Psoas muscle (tissue), 8 donors: ENCODE measurements around the gene PTPRR. TPM values are rescaled to one million over a fixed set of nuclear protein-coding genes. Genes with fewer than 3 reads are reported as not detected.

ENCODE experiments used
- ATAC-seq, 4 donors: fragments of 200-7000 bp; cut with Tn5 transposase; one replicate each; pipeline ENCODE4 v1.9.1; 2020; ENCODE audit warnings: moderate library complexity in 3 of 4, mild to moderate bottlenecking in 2 of 4
- DNase-seq, 2 donors: peaks; one replicate each; pipeline ENCODE4 v3.0.0-alpha.2; 2020
- H3K27ac ChIP-seq: fragments of 200-600 bp; one replicate; pipeline ENCODE4 v1.8.0; 2022
- H3K27me3 ChIP-seq, 3 donors: fragments of 200-600 bp in 1 of 3; one replicate each; pipeline versions ENCODE4 v1.6.1 to v1.8.0; 2013 to 2022; ENCODE audit warnings: low read length in 2 of 3, mild to moderate bottlenecking in 2 of 3, moderate library complexity in 1 of 3; ENCODE audit not compliant: insufficient read depth in 3 of 3
- H3K36me3 ChIP-seq, 2 donors: fragments of 200-600 bp in 1 of 2; one replicate each; pipeline versions ENCODE4 v1.6.1 to v1.8.0; 2013 to 2022; ENCODE audit warnings: low read depth in 1 of 2, mild to moderate bottlenecking in 1 of 2, moderate library complexity in 1 of 2; ENCODE audit not compliant: insufficient read depth in 1 of 2
- H3K4me1 ChIP-seq: fragments of 200-600 bp; one replicate; pipeline ENCODE4 v1.8.0; 2022
- H3K4me3 ChIP-seq: fragments of 200-600 bp; one replicate; pipeline ENCODE4 v1.8.0; 2022; ENCODE audit warnings: mild to moderate bottlenecking
- H3K9me3 ChIP-seq: fragments of 200-600 bp; one replicate; pipeline ENCODE4 v1.8.0; 2022
- WGBS, 3 donors: extraction: QIAGEN DNeasy Blood & Tissue Kit; methylation state at CpG; one replicate each; pipeline versions ENCODE4 v1.1.6 to v1.1.7; 2013; 5-methylcytosine and 5-hydroxymethylcytosine counted together
- intact Hi-C, 2 donors: fragments of 100-400 bp; cut with DNase I; formaldehyde crosslinking; loops; one replicate each; pipeline versions ENCODE4 v1.11.0 to v1.14.2; 2022
- polyA plus RNA-seq, 3 donors: library from polyadenylated mRNA; stranded (reverse); fragments of 200-250 nt; gene quantifications; one replicate each; pipeline ENCODE4 v1.2.3, GENCODE V29; 2013
- total RNA-seq, 4 donors: library from RNA; stranded (reverse); fragmentation: NEBNext Ultra II Directional in 2 of 4; extraction: Animal tissue kit (Norgen Biotek cat#: 25700) in 2 of 4; gene quantifications; one replicate each; pipeline versions ENCODE4 v1.2.1 to v1.2.4, GENCODE V29; 2021 to 2023
- TF ChIP-seq, protein P1 (sequence below): fragments of 200-600 bp; IDR thresholded peaks from one replicate; pipeline ENCODE4 v1.8.0; 2022; ENCODE audit warnings: antibody characterized with exemption
- donor health status: healthy with polysubstance abuse.
- donor health status: DM: no; HTN: no; CAD: no; lungs with moderate emphysema.
- donor health status: Bipolar disorder and iron deficiency.
- donor health status: healthy.
- donor health status: DM: yes; HTN: yes; CAD: no.
- donor health status: DM: no; HTN: no; CAD: no.
- donor health status: DM: no; HTN: no; CAD: no.
- donor health status: DM: yes; HTN: yes; CAD: no.

Gene PTPRR
- total and polyA plus RNA-seq, 7 donors: 0.08 to 0.35 (median 0.24) TPM

DNA sequence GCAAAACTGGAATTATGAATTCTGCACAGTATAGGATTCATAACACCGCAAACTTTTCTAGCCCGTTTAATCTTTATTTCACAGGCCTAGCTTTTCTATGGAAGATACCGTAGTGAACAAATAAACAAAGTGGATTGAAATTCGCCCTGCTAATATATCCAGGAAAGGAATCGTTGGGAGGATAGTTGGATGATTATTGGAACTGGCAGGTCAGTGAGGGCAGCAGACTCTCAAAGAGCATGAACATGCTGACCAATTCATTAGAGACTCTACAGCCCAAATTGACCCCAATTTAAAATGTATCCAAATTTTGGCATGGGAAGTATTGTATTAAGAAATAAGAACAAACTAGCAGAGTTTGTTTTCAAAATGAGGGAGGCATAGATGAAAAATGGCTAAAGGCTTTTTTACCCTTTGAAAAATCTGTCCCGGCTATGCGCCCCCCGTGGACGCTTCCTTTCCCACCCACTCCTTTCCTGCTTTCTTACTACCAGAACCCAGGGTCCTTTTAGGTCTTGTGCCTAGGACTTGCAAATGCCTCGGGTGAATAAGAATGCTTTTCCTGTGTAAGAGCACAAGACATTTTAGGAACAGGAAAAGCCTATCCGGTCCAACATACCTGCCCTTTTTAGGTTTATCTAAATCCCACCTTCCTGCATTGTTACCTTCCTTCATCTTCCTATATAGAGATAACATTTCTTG, 198.7 kb downstream of the PTPRR start:
- intact Hi-C loops: loop anchor here (2.0 to 5.0 kb wide), 4 partner anchors 130 to 845 kb away; no protein-coding TSS in a partner anchor
- WGBS, 3 donors: 62 to 71% (median 65%) methylated on average over 11 of the region's 11 CpGs
- TF ChIP-seq, protein P1, sequence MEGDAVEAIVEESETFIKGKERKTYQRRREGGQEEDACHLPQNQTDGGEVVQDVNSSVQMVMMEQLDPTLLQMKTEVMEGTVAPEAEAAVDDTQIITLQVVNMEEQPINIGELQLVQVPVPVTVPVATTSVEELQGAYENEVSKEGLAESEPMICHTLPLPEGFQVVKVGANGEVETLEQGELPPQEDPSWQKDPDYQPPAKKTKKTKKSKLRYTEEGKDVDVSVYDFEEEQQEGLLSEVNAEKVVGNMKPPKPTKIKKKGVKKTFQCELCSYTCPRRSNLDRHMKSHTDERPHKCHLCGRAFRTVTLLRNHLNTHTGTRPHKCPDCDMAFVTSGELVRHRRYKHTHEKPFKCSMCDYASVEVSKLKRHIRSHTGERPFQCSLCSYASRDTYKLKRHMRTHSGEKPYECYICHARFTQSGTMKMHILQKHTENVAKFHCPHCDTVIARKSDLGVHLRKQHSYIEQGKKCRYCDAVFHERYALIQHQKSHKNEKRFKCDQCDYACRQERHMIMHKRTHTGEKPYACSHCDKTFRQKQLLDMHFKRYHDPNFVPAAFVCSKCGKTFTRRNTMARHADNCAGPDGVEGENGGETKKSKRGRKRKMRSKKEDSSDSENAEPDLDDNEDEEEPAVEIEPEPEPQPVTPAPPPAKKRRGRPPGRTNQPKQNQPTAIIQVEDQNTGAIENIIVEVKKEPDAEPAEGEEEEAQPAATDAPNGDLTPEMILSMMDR: no peak
- Histone ChIP-seq H3K4me3 (no peak overlapping the region), H3K27ac (peak overlapping the region; percentile 38), H3K9me3 (no peaks in the 10 kb centered on the region), H3K36me3 (no peaks in the 10 kb centered on the region), H3K27me3 (no peaks in the 10 kb centered on the region), H3K4me1 (no peaks in the 10 kb centered on the region)
- ATAC-seq (peak in 1 of 4 donors; percentile 30), DNase-seq (no peak)

DNA sequence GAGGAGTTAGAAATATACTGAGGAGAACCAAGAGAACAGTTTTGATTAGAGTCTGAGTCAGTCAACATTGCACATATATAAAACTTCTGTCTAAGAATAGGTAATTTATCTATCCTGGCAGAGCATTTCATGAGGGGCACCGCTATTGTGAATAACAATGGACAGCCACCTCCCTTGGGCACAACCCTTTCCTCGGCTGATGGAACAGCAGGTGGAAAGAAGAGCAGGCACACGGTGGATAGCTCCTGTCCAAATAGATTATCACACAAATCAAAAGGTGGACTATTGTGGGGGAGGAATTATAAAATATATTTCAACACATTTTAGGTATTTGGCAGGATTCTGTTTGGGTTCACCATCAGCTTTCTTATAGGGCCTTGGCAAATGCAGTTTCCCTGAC, 199.3 kb downstream of the PTPRR start:
- ATAC-seq: no peak
- 45 to 63% (median 45%) methylated on average over 3 of the region's 3 CpGs for WGBS, 3 donors
- Histone ChIP-seq H3K27ac (peak overlapping the region; percentile 38), H3K4me1 (no peaks in the 10 kb centered on the region), H3K36me3 (no peaks in the 10 kb centered on the region), H3K27me3 (no peaks in the 10 kb centered on the region), H3K9me3 (no peaks in the 10 kb centered on the region), H3K4me3 (no peak overlapping the region)
- intact Hi-C loops: loop anchor here (5.0 kb wide), 3 partner anchors 129 to 844 kb away; no protein-coding TSS in a partner anchor
- TF ChIP-seq, protein P1: no peak
- DNase-seq: no peak

DNA sequence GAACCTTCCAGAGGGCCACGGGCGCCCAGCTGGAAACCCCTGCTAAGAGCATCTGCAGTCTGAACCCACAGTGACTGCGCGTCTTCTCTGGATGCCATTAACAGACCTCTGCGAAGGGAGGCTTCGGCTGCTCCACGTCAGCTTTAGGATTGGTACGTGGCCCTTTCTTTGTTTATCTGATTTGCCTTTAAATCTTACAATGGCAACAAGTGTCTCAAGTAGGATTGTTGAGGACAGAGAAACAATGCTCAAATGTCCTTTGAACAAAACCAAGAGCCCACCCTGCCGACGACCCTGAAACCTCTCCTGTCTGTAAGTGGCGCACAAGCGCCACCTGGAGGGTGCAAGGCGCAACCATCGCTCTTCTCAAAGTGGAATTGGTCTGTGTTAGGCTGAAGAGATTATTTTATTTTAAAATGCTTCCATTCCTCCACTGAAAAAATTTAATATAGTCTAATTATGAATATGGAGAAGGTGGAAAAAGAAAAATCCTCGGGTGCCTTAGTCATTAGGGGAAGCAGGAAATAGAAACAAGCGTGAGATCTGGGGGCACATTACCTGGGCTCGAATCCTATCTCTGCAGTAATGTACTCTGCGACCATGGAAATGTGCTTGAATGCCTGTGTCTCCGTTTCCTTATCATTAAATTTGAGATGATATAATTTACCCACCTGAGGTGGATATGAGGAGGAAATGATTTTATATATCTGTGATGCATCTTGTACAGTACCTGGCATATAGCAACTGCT, 200.7 kb downstream of the PTPRR start:
- Histone ChIP-seq H3K27ac (peak overlapping the region; percentile 34), H3K4me1 (no peaks in the 10 kb centered on the region), H3K27me3 (no peaks in the 10 kb centered on the region), H3K36me3 (no peaks in the 10 kb centered on the region), H3K4me3 (peak overlapping the region; percentile 35), H3K9me3 (no peaks in the 10 kb centered on the region)
- 20 to 24% (median 23%) methylated on average over 19 of the region's 19 CpGs for WGBS, 3 donors
- TF ChIP-seq, protein P1: peak; percentile 81
- peak; percentile 27 to 60 for DNase-seq
- peak in 2 of 4 donors; percentile 56 to 74 for ATAC-seq
- intact Hi-C loops: loop anchor here (5.0 kb wide), 3 partner anchors 128 to 843 kb away; no protein-coding TSS in a partner anchor

DNA sequence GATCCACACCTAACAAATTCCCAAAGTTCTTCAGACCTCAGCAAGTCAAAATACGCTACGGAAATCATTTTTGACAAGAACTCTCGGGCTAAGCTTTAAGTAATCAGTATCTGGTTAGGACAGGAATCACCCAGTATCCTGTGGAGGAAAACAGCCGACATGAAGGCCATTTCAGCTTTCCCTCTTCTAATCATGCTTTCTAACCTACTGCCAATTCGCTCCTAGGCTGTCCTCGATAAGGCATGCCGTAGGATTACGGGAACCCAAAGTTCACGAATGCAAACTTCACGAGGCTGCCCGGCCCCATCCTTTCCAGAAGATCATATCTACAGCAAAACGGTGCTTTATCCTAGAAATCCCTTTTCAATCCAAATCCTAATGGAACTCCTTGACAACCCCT, 201.5 kb downstream of the PTPRR start:
- DNase-seq (no peak), ATAC-seq (peak in 1 of 4 donors; percentile 24)
- H3K36me3 ChIP-seq: no peaks in the 10 kb centered on the region
- no peaks in the 10 kb centered on the region for H3K4me1 ChIP-seq
- TF ChIP-seq, protein P1: no peak
- H3K9me3 ChIP-seq: no peaks in the 10 kb centered on the region
- WGBS, 3 donors: 72 to 85% (median 79%) methylated on average over 12 of the region's 12 CpGs
- peak overlapping the region; percentile 34 for H3K27ac ChIP-seq
- no peaks in the 10 kb centered on the region for H3K27me3 ChIP-seq
- no peak overlapping the region for H3K4me3 ChIP-seq
- intact Hi-C loops: no loop called here
